Cardiac septum (tissue), 1 donor: ENCODE measurements around the gene NDOR1. TPM values are rescaled to one million over a fixed set of nuclear protein-coding genes. Genes with fewer than 3 reads are reported as not detected.

Experiments used
- DNase-seq: peaks from one replicate; pipeline ENCODE4 v3.0.0-alpha.2; 2020; ENCODE audit warnings: low spot score
- intact Hi-C: fragments of 100-400 bp; cut with DNase I; formaldehyde crosslinking; loops from one replicate; pipeline ENCODE4 v1.14.0; 2022
- total RNA-seq: library from RNA; stranded (reverse); fragmentation: NEBNext Ultra II Directional; extraction: Animal tissue kit (Norgen Biotek cat#: 25700); gene quantifications from one replicate; pipeline ENCODE4 v1.2.1, GENCODE V29; 2021
- donor health status: DM: no; HTN: no; CAD: no.

NDOR1 gene
- total RNA-seq, 1 donor from 2014 or later: 8.0 TPM

DNA sequence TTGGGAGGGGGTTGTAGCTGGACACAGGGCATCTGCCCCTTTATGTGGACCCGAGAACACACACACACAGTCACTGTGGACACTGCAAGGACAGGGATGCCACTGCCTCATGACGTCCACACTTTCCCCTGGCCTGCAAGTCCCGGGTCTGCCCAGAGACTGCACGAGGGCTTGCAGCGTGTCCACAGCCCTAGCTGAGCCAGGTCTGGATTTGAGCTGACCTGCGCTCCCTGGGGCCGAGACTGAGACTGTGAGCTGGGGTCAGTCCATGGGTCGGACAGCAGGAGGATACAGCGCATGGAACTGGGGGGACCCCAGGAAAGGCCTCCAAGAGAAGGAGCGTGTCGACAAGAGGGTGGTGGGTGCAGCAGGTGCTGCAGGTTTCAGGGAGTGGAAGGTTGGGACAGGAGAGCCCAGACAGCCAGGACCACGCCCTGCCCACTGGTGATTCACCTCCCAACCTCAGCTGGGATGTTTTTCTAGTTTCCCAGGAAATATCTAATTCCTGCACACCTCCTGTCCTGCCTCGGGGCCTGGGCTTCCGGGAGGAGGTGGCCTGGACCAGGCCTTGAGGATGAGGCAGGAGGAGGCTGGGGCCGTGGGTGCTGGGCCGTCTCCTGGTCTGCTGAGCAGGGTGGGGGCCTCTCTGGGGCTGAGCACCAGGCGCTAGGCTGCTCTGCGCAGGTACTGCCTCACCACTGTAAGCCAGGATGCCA is 21.0 kb downstream of the NDOR1 start:
- no peak for DNase-seq
- intact Hi-C loops: loop anchor here (1.0 kb wide), 1 partner anchor 105 kb away; no protein-coding TSS in a partner anchor

DNA sequence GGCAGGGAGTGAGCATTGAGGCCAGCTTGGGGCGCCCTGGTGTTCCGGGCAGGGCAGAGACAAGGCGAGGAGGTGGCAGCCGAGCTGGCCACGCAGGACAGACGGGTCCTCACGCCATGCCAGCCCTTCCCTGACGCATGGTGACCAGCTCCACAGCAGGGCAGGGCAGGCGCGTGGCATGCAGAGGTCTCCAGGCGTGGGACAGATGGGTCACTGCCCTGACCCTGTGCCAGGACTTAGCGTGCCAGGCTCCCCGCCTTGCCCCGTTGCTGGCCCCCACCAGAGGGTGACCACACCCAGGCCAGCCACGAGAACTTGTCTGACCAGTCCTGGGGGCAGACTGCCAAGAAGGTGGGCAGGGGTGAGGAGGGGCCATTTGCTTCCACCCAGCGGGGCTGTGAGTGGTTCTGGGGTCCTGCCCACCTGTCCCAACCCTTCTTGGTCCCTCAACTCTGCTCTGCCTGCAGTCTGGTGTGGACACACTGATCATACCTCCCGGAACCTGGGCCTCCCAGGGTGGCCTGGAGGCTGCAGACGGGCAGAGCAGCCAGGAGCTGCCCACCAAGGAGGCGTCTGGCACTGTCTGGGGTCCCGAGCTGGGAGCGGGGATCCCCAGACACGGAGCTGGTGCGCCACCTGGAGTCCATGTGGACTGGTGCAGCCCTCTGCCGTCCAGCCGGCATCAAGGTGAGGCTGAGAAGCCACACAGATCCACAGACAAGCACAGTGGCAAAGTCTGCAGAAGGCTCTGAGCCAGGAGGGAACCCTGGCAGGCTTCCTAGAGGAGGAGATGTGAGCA is 21.8 kb downstream of the NDOR1 start, which contains the start of gene RNF224:
RNF224 (plus strand) TSS at position 449 of the 799 bp plus-strand sequence. CDS start 834 bp downstream, outside the sequence.
- intact Hi-C loops: loop anchor here (1.0 kb wide), 1 partner anchor 106 kb away; no protein-coding TSS in a partner anchor
- peak; percentile 90 for DNase-seq

DNA sequence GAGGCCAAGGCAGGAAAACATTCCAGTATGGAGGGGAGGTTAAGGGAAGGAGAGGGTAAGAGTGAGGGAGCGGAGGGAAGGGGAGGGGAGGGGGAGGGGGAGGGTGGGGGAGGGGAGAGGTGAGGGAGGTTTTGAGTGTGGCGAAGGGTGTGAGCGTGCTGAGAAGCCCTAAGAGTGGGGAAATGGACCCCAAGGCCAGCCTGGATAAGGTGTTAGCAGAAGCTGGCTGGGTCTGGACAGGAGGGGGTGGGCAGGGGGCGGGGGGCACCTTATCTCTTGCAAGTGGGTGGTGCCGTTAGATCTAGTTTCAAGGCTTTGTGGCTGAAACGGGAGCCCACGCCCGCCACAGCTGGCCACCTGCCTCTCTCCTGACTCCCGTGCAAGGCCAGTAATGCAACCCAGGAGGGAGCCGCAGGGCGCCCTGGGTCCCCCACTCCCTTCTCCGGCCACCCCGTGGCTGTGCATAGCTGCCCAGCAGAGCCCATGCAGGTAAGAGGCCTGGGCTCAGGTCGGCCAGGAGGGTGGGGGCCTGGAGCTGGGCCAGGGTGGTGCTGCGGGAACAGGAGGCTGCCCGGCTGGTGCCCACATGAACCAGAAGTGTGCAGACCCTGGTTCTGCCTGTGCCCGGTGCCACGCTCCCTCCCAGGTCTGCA is 22.5 kb downstream of the NDOR1 start:
- intact Hi-C loops: loop anchor here (1.0 kb wide), 1 partner anchor 107 kb away; no protein-coding TSS in a partner anchor
- no peak for DNase-seq

DNA sequence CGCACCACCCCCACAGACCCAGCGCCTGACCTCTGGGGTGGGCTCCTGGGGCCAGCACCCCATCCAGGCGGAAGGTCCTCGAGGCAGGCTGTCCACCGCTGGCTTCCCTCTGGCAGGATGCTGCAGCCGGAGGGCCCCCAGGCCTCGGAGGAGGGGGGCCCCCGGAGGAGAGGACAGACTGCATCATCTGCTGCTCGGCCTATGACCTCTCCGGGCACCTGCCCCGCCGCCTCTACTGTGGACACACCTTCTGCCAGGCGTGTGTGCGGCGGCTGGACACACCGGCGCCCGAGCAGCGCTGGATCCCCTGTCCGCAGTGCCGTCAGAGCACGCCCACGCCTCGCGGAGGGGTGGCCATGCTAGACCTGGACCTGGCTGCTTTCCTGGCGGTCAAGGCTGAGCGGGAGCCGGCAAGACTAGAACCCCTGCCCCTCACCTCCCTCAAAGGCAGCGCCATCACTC is 23.0 kb downstream of the NDOR1 start:
- intact Hi-C loops: no loop called here
- no peak for DNase-seq

DNA sequence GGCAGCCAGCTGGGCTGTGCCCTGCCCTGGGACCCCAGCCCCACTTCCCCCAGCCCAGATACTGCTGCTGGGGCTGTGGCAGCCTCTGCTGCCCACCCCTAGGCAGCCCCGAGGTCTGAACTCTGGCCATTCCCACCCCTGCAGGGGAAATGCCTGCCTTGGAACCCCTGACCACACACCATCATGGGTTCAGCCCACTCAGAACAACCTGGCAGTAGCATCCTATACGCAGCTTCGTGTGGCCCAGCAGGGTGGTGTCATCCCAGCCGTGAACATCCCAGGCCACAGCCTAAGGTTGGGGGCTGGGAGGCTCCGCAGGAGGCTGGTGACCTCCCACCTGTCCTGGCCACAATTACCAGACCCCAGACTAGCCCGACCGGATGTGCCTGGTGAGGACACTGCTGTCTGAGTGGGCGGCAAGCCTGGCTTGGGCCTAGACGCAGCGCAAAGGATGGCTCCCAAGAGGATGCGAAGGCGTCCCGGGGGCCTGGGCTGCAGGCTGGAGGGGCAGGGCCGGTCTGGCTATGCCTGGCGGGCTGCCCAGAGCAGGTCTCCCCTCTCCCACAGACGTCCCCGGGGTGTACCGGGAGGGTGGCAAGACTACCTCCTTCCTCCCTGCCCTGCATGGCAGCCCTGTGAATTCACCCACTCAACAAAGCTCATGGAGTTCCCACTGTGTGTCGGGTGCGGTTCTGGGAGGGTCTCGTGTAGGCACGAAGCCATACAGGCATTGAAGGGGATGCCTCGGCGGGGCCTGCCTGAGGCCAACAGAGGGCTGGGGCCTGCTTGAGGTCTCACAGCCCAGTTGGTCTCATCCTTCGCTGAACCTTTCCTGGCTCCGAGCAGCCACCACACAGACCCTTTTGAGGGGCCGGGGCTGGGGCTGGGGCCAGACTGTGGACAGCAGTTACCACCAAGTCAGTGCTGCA is 23.7 kb downstream of the NDOR1 start:
- intact Hi-C loops: no loop called here

DNA sequence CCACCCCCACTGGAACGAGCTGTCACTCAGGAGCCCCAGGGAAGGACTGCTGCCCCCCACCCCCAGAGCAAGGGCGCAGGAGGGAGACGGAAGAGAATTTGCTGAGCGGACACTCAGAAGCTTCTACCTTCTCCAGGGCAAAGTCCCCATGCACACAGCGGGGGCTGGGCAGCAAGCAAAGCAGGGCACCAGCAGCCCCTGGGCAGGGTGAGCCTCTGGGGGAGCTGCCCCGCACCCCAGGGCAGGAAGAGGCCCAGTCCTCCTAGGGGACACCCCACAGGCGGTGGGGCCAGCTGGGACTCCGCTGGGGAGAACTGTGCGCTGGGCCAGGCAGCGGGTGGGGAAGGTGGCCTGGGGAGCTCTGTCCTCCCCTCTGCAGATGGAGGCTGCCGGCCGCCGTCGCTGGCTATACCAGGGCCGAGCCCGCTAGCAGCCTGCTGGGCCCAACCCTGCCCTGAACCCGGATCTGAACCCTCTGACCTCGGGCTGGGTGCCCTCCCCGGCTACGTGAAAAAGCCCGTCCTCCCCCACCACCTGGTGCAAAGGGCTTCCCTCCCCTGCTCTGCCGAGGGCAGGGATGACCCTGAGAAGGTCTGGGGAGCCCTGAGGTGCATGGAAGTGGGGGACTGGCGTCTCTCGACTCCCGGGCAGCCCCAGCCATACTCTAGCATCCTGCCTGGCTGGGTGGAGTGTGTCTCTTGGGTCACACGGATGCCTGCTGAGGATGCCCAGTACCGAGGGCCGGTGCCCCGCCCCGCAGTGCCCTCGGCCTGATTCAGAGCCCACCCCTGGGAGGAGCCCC is 24.6 kb downstream of the NDOR1 start:
- DNase-seq: no peak
- intact Hi-C loops: no loop called here

More for the DNA sequence above, 23.7 kb downstream of the NDOR1 start:
- DNase-seq: peak; percentile 71

DNA sequence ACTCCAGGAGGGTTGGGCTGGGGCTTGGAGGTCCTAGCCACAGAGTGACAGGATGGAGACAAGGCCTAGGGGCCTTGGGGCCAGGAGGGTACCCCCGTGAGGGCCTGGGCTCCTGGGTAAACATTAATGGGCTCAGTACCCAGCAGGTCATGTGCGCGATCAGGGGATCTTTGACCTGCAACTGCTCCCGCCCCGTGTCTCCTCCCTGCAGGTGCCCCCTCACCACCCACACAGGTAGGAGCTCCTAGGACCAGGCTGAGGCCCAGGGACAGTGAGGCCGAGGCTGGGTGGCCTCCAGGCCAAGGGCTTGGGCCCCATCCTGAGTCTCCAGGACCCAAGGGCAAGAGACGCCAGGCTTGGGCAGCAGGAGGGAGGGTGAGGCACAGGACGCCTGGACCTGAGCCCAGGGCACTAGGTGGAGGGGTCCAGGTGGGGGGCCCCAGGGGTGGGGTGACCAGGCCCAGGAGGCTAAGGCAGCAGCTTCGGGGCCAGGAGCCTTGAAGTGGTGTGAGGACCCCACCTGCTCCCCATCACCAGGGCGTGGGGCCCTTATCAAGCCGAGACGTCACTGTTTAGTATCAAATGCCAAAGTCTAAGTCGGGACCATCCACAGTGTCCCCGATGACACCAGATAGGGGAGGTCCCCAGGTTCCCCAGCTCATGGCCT is 25.3 kb downstream of the NDOR1 start, which contains the start of gene SLC34A3:
SLC34A3 (plus strand) TSS at position 197 of the 667 bp plus-strand sequence. CDS start 802 bp downstream, outside the sequence.
- intact Hi-C loops: no loop called here
- no peak for DNase-seq

DNA sequence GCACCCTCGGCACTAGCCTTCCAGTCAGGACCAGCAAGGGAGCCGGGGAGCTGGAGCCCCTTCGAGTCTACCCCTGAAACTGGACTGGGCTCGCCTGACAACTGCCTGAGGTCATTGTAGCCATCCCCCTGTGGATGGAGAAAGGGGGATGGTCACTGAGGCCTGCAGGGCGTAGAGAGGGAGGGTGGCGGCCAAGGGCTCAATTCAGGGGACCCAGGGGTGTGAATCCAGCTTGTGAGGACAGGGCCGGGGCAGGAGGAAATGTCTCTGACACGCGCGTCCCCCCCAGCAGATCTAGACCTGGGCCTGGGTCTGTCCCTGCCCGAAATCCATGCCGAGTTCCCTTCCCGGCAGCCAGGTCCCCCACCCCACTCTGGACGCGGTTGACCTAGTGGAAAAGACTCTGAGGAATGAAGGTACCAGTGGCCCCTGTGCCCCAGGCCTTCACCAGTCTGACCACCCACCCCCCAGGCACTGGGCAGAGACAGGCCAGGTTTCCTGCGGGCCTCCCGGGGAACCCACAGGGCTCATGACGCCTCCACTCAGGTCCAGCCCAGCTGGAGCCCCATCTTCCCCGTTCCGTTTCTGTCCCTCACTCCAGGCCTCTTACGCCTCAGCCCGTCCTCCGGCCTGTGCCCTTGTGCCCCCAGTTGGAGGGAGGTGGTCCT is 26.0 kb downstream of the NDOR1 start:
- DNase-seq: no peak
- intact Hi-C loops: no loop called here

DNA sequence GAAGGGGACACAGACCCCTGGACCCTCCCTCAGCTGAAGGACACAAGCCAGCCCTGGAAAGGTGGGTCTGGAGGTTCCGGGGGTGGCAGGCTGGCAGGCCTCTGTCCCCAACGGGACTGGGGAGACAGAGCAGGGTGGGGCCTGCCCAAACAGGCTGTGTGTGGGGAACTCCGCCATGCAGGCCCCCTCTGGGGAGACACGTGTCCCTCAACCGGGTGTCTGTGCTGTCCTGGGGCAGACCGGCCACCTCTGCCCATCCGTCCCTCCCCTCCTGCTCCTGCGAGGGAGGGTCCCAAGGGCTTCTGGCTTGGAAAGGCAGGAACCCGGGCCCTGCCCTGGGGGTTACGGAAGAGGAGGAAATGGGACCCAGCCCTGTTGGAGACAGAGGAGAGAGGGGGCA is 26.6 kb downstream of the NDOR1 start:
- intact Hi-C loops: no loop called here
- DNase-seq: no peak

DNA sequence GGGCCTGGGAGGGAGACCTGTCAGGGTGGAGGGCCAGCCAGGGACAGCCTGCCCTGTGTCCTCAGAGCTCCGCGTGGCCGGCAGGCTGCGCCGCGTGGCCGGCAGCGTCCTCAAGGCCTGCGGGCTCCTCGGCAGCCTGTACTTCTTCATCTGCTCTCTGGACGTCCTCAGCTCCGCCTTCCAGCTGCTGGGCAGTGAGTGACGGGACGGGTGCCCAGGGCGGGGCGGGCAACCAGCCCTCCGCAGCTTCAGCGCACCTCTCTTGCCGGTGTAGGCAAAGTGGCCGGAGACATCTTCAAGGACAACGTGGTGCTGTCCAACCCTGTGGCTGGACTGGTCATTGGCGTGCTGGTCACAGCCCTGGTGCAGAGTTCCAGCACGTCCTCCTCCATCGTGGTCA is 27.0 kb downstream of the NDOR1 start:
- intact Hi-C loops: no loop called here
- no peak for DNase-seq

DNA sequence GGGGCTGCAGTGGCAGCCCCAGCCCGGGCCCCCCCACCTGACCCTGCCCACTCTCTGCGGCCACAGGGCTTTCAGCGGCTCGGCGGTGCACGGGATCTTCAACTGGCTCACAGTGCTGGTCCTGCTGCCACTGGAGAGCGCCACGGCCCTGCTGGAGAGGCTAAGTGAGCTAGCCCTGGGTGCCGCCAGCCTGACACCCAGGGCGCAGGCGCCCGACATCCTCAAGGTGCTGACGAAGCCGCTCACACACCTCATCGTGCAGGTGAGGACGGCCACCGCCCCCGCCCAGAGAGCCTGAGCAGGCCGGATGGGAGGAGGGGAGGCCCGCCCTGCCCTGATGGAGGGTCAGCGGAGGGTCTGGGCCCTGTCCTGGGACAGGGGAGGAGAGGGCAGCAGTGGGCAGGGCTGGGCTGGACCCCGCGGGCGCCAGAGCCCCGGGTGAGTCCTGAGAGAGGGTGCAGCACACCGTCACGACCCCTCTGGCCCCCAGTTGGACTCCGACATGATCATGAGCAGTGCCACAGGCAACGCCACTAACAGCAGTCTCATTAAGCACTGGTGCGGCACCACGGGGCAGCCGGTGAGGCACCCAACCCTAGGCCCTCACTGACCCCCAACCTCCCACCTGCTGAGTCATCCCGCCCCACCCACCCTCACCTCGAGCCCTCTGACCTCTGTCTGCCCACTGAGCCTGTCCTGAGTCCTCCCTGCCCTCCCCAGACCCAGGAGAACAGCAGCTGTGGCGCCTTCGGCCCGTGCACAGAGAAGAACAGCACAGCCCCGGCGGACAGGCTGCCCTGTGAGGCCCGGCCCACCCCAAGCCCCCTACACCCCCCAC is 27.9 kb downstream of the NDOR1 start:
- no peak for DNase-seq
- intact Hi-C loops: no loop called here

DNA sequence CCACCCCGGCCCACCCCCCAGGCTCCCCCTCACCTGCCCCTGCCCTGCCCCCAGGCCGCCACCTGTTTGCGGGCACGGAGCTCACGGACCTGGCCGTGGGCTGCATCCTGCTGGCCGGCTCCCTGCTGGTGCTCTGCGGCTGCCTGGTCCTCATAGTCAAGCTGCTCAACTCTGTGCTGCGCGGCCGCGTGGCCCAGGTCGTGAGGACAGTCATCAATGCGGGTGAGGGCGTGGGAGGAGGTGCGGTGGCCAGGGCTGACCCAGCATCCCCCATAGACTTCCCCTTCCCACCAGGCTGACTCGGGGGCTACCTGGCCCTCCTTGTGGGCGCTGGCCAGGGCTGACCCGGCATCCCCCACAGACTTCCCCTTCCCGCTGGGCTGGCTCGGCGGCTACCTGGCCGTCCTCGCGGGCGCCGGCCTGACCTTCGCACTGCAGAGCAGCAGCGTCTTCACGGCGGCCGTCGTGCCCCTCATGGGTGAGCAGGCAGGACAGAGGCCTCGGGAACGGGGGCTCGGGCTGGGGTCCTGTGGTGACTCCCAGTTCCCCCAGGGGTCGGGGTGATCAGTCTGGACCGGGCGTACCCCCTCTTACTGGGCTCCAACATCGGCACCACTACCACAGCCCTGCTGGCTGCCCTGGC is 28.7 kb downstream of the NDOR1 start:
- intact Hi-C loops: no loop called here
- DNase-seq: no peak

DNA sequence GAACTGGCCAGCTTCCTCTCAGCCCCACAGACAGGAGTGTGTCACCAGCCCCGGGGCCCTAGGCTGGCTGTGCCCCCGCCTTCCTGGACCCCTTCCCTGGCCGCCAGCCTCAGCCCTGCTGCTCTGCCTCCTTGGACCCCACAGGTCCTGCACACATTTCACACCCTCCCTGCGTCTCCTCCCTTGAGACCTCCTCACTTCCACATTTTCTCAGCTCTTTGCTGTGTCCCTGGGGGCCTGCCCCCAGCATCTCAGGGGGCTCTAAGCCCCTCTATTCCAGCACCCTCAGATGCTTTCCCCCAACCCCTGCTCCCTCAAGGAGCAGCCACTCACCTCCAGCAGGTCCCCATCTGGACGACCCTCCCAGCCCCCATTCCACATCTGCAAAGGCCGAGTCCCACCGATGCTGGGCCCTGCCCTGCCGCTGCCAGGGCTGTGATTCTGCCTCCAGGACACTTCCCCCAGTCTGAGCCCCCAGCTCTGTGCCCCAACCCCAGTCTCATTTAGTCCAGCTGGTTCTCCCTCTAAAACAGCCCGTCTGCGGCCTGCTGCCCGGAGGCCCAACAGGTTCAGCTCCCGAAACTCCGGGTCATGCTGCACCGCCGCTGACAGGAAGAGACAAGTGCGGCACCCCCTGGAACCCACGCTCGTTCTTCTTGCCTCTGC is 29.4 kb downstream of the NDOR1 start:
- intact Hi-C loops: no loop called here

DNA sequence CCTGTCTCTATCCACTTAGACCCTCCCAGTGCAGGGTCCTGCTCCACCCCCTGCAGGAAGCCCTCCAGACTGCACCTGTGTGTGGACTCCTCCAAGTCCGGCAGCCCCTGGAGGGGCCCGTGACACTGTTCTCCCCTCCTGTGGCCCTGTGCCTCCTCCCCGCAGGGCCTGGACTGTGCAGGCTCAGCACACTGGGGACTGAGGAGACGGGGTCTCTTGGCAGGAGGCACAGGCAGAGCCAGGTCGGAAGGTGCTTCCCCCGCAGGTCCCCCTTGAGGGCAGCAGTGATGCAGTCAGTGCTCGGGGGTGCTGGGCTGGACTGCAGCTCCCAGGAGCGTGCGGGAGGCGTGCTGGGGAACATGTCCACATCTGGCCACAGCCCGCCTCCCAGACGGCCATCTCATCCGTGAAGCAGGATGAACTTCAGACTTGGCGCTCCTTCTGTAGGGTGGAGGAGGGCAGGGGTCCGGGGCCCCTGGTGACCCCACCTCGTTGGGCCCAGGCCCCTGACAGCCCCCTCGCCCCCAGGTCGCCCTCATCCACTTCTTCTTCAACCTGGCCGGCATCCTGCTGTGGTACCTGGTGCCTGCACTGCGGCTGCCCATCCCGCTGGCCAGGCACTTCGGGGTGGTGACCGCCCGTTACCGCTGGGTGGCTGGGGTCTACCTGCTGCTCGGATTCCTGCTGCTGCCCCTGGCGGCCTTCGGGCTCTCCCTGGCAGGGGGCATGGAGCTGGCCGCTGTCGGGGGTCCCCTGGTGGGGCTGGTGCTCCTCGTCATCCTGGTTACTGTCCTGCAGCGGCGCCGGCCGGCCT is 30.1 kb downstream of the NDOR1 start:
- intact Hi-C loops: no loop called here
- DNase-seq: no peak

More for the DNA sequence above, 29.4 kb downstream of the NDOR1 start:
- DNase-seq: no peak
